K562 (cell line): ENCODE results near the gene STIL. TPM values are rescaled to one million over a fixed set of nuclear protein-coding genes. Genes with fewer than 3 reads are reported as not detected.

Source experiments
- ARID2 ChIP-seq: fragments of 450-650 bp; IDR thresholded peaks from 2 replicates; pipeline ENCODE4 v1.6.1; 2017; ENCODE audit warnings: antibody characterized with exemption, mild to moderate bottlenecking
- FOSL1 ChIP-seq: fragments of 200-800 bp; sonication (Bioruptor generic); conservative IDR thresholded peaks from 2 replicates; pipeline ENCODE4 v1.6.1; 2016; ENCODE audit warnings: missing genetic modification characterization, missing compliant biosample characterization
- GTF2F1 ChIP-seq: IDR thresholded peaks from 2 replicates; pipeline ENCODE4 v1.6.1; 2011; ENCODE audit warnings: low read depth, low read length, improper control_type of control experiment
- LARP7 ChIP-seq: fragments of 450-650 bp; IDR thresholded peaks from 2 replicates; pipeline ENCODE4 v1.6.1; 2016
- MCM3 ChIP-seq: fragments of 450-650 bp; IDR thresholded peaks from 2 replicates; pipeline ENCODE4 v1.6.1; 2016
- MITF ChIP-seq: IDR thresholded peaks from 2 replicates; pipeline ENCODE4 v1.6.1; 2014; ENCODE audit warnings: antibody characterized with exemption
- NFYB ChIP-seq: IDR thresholded peaks from 2 replicates; pipeline ENCODE4 v1.6.1; 2011; ENCODE audit warnings: mild to moderate bottlenecking, moderate library complexity; ENCODE audit not compliant: insufficient read length; ENCODE audit errors: extremely low read depth
- NR3C1 ChIP-seq: sonication (generic); formaldehyde crosslinking; IDR thresholded peaks from 2 replicates; pipeline ENCODE4 v1.8.1; 2022; ENCODE audit warnings: missing genetic modification reagents
- SIN3B ChIP-seq: fragments of 450-650 bp; IDR thresholded peaks from 2 replicates; pipeline ENCODE4 v1.6.1; 2017; ENCODE audit warnings: low read depth, mild to moderate bottlenecking, moderate library complexity
- TSC22D4 ChIP-seq: fragments of 450-650 bp; IDR thresholded peaks from 2 replicates; pipeline ENCODE4 v1.6.1; 2016; ENCODE audit warnings: missing genetic modification characterization, missing biosample characterization, control low read depth
- ZNF239 ChIP-seq: fragments of 250-450 bp; sonication (Bioruptor Pico); IDR thresholded peaks from 2 replicates; pipeline ENCODE4 v1.4.0; 2020; ENCODE audit warnings: mild to moderate bottlenecking
- ZNF263 ChIP-seq: sonication (generic); formaldehyde crosslinking; IDR thresholded peaks from 2 replicates; pipeline ENCODE4 v1.8.0; 2022; ENCODE audit warnings: mild to moderate bottlenecking, missing genetic modification reagents, borderline replicate concordance
- ZNF280A ChIP-seq: fragments of 450-650 bp; IDR thresholded peaks from 2 replicates; pipeline ENCODE4 v1.6.1; 2018; ENCODE audit warnings: mild to moderate bottlenecking, low read depth; ENCODE audit not compliant: partially characterized antibody
- ZNF518B ChIP-seq: fragments of 250-450 bp; sonication (Bioruptor Pico); IDR thresholded peaks from 2 replicates; pipeline ENCODE4 v1.5.0; 2021; ENCODE audit warnings: mild to moderate bottlenecking, moderate library complexity
- ZNF764 ChIP-seq: fragments of 250-450 bp; sonication (Bioruptor Pico); IDR thresholded peaks from 2 replicates; pipeline ENCODE4 v1.4.0; 2020; ENCODE audit warnings: low read depth, mild to moderate bottlenecking, moderate library complexity
- ZNF785 ChIP-seq: fragments of 250-450 bp; sonication (Bioruptor Pico); IDR thresholded peaks from 2 replicates; pipeline ENCODE4 v1.4.0; 2020; ENCODE audit warnings: mild to moderate bottlenecking
- polyA plus RNA-seq, 8 experiments: library from polyadenylated mRNA; depleted of rRNA in 4 of 8; stranded (reverse) in 5 of 8; unstranded in 3 of 8; fragments of >200 nt; fragmentation: Nextera tagmentation in 2 of 8; fragmentation: Illumina TruSeq in 1 of 8; extraction: Ambion mirVana in 2 of 8; extraction: Trizol in 1 of 8; gene quantifications; 2 replicates each; pipeline versions ENCODE4 v1.2.1 to v1.2.3, GENCODE V29; 2011 to 2014; ENCODE audit warnings: inconsistent platforms in 1 of 8, missing spikeins in 1 of 8
- total RNA-seq, 7 experiments: library from RNA; depleted of rRNA in 6 of 7; stranded (reverse); fragments of >200 nt in 6 of 7; fragmentation: Illumina TruSeq in 2 of 7; extraction: Trizol in 2 of 7; gene quantifications; 2 replicates each; pipeline versions ENCODE4 v1.2.1 to v1.2.3, GENCODE V29; 2011 to 2021; ENCODE audit warnings: low replicate concordance in 1 of 7

Gene STIL
- total and polyA plus RNA-seq, 9 of the 15 experiments (the other 6 are each of a cell fraction or from before 2014, with no cell fraction given): 10.5 to 77.4 (median 39.6) TPM

- TF ChIP-seq ZNF518B (CRISPR knock-in tag) (no peak), ZNF785 (CRISPR knock-in tag) (no peak), TSC22D4 (tag) (no peak), ZNF764 (CRISPR knock-in tag) (no peak), LARP7 (peak; percentile 99), GTF2F1 (no peak), ZNF263 (CRISPR knock-in tag) (peak; percentile 76; the same call in 1 of the 2 replicates), ZNF280A (no peak), ZNF239 (no peak), MCM3 (no peak; the same call in 1 of the 2 replicates), MITF (no peak), FOSL1 (tag) (no peak), SIN3B (no peak), NR3C1 (CRISPR knock-in tag) (no peak), NFYB (no peak), ARID2 (peak; percentile 58; the same call in 1 of the 2 replicates)
Measured at GRCh38 chr1:47231301-47232186, 82.4 kb downstream of the STIL start (continued).
